Measurements from ENCODE around the gene CERK. TPM values are rescaled to one million over a fixed set of nuclear protein-coding genes. Genes with fewer than 3 reads are reported as not detected.
"Not testable (repeated sequence)": the region's sequence is repeated elsewhere in the genome, so short reads cannot be mapped to it uniquely, and the experiment has no call there.

CERK gene
- total and polyA plus RNA-seq, 7 experiments from 2014 or later: 40.4 to 138 (median 67.5) TPM

GRCh38 chr22:46651316-46651715, 86.7 kb downstream of the CERK start:
- Histone ChIP-seq H3K27ac (ENCODE audit: low read depth, low read length) (no peak overlapping the region), H3K4me1 (ENCODE audit: control insufficient read depth in 2 of 2, insufficient read depth in 2 of 2, low read length in 2 of 2) (no peaks in the 10 kb centered on the region), H3K27me3 (ENCODE audit: control insufficient read depth in 2 of 2, insufficient read depth in 2 of 2, low read length in 2 of 2) (no peaks in the 10 kb centered on the region), H3K9me3 (ENCODE audit: control insufficient read depth in 2 of 3, low read length in 3 of 3) (no peaks in the 10 kb centered on the region), H3K4me3 (ENCODE audit: low read length) (no peak overlapping the region), H3K36me3 (ENCODE audit: control insufficient read depth in 2 of 3, insufficient read depth in 3 of 3, low read length in 3 of 3) (no peaks in the 10 kb centered on the region)
- Mint-ChIP-seq H3K4me1 (peaks cover 9 to 26% (median 19%) of the 10 kb centered on the region in 7 donors), H3K27me3 (no peaks in the 10 kb centered on the region), H3K9me3 (peaks cover 0 to 8% (median 0%) of the 10 kb centered on the region in 11 donors), H3K36me3 (peaks cover 0 to 11% (median 3%) of the 10 kb centered on the region in 5 donors), H3K4me3 (no peak overlapping the region), H3K27ac (no peak overlapping the region)
- ChIA-PET POLR2A (no interaction called here), CTCF (interaction anchor here (0.8 kb wide), 1 partner anchor 95 kb away, joined by 3 read pairs; no protein-coding TSS in a partner anchor)
- ATAC-seq: no peak
- no peak for DNase-seq
- intact Hi-C loops (cut with micrococcal nuclease): no loop called here

- peaks cover 0 to 11% (median 3%) of the 10 kb centered on the region in 5 donors for H3K36me3 Mint-ChIP-seq
- peaks cover 9 to 26% (median 19%) of the 10 kb centered on the region in 7 donors for H3K4me1 Mint-ChIP-seq
- H3K4me3 Mint-ChIP-seq: no peak overlapping the region
- CTCF ChIA-PET: no interaction called here
- no peak for ATAC-seq
- H3K27ac ChIP-seq (ENCODE audit: low read depth, low read length): no peak overlapping the region
- intact Hi-C loops (cut with micrococcal nuclease): no loop called here
- no peak for DNase-seq
- no peaks in the 10 kb centered on the region for H3K4me1 ChIP-seq (ENCODE audit: control insufficient read depth in 2 of 2, insufficient read depth in 2 of 2, low read length in 2 of 2)
- H3K27me3 Mint-ChIP-seq: no peaks in the 10 kb centered on the region
- peak overlapping the region in 1 of 9 donors; percentile 23 for H3K27ac Mint-ChIP-seq
- H3K4me3 ChIP-seq (ENCODE audit: low read length): no peak overlapping the region
- no peaks in the 10 kb centered on the region for H3K9me3 ChIP-seq (ENCODE audit: control insufficient read depth in 2 of 3, low read length in 3 of 3)
- H3K36me3 ChIP-seq (ENCODE audit: control insufficient read depth in 2 of 3, insufficient read depth in 3 of 3, low read length in 3 of 3): no peaks in the 10 kb centered on the region
- POLR2A ChIA-PET: no interaction called here
- peaks cover 0 to 8% (median 0%) of the 10 kb centered on the region in 11 donors for H3K9me3 Mint-ChIP-seq
- H3K27me3 ChIP-seq (ENCODE audit: control insufficient read depth in 2 of 2, insufficient read depth in 2 of 2, low read length in 2 of 2): no peaks in the 10 kb centered on the region
These were observed 87.8 kb downstream of the CERK start for GRCh38 chr22:46650078-46650810.

GRCh38 chr22:46649141-46650077, 88.6 kb downstream of the CERK start:
- Mint-ChIP-seq H3K4me3 (no peak overlapping the region), H3K27me3 (no peaks in the 10 kb centered on the region), H3K9me3 (peaks cover 0 to 8% (median 0%) of the 10 kb centered on the region in 11 donors), H3K36me3 (peaks cover 0 to 11% (median 3%) of the 10 kb centered on the region in 5 donors), H3K27ac (no peak overlapping the region), H3K4me1 (peaks cover 9 to 24% (median 16%) of the 10 kb centered on the region in 7 donors)
- no peak for ATAC-seq
- POLR2A ChIA-PET: no interaction called here
- no peak for DNase-seq
- Histone ChIP-seq H3K9me3 (ENCODE audit: control insufficient read depth in 2 of 3, low read length in 3 of 3) (no peaks in the 10 kb centered on the region), H3K27me3 (ENCODE audit: control insufficient read depth in 2 of 2, insufficient read depth in 2 of 2, low read length in 2 of 2) (no peaks in the 10 kb centered on the region), H3K4me3 (ENCODE audit: low read length) (no peak overlapping the region), H3K27ac (ENCODE audit: low read depth, low read length) (no peak overlapping the region), H3K4me1 (ENCODE audit: control insufficient read depth in 2 of 2, insufficient read depth in 2 of 2, low read length in 2 of 2) (no peaks in the 10 kb centered on the region), H3K36me3 (ENCODE audit: control insufficient read depth in 2 of 3, insufficient read depth in 3 of 3, low read length in 3 of 3) (no peaks in the 10 kb centered on the region)
- intact Hi-C loops (cut with micrococcal nuclease): no loop called here
- CTCF ChIA-PET: no interaction called here

- H3K27me3 ChIP-seq (ENCODE audit: control insufficient read depth in 2 of 2, insufficient read depth in 2 of 2, low read length in 2 of 2); H3K27ac ChIP-seq (ENCODE audit: low read depth, low read length); H3K36me3 ChIP-seq (ENCODE audit: control insufficient read depth in 2 of 3, insufficient read depth in 3 of 3, low read length in 3 of 3); H3K27me3 Mint-ChIP-seq; CTCF ChIA-PET; DNase-seq; H3K4me3 Mint-ChIP-seq; H3K9me3 ChIP-seq (ENCODE audit: control insufficient read depth in 2 of 3, low read length in 3 of 3); ATAC-seq; H3K9me3 Mint-ChIP-seq; intact Hi-C loops (cut with micrococcal nuclease); H3K4me3 ChIP-seq (ENCODE audit: low read length); H3K27ac Mint-ChIP-seq; H3K4me1 ChIP-seq (ENCODE audit: control insufficient read depth in 2 of 2, insufficient read depth in 2 of 2, low read length in 2 of 2); POLR2A ChIA-PET: not testable (repeated sequence)
- Mint-ChIP-seq H3K36me3 (peaks cover 0 to 17% (median 13%) of the 10 kb centered on the region in 5 donors), H3K4me1 (peaks cover 10 to 26% (median 16%) of the 10 kb centered on the region in 7 donors)
These were observed 89.7 kb downstream of the CERK start for GRCh38 chr22:46648225-46648820.

- H3K4me1 ChIP-seq (ENCODE audit: control insufficient read depth in 2 of 2, insufficient read depth in 2 of 2, low read length in 2 of 2): no peaks in the 10 kb centered on the region
- ATAC-seq (no peak), DNase-seq (no peak)
- H3K4me3 ChIP-seq (ENCODE audit: low read length): no peak overlapping the region
- ChIA-PET CTCF (no interaction called here), POLR2A (no interaction called here)
- intact Hi-C loops (cut with micrococcal nuclease): no loop called here
- no peaks in the 10 kb centered on the region for H3K27me3 ChIP-seq (ENCODE audit: control insufficient read depth in 2 of 2, insufficient read depth in 2 of 2, low read length in 2 of 2)
- H3K27me3 Mint-ChIP-seq: no peaks in the 10 kb centered on the region
- H3K9me3 Mint-ChIP-seq: peaks cover 0 to 14% (median 0%) of the 10 kb centered on the region in 11 donors
- H3K36me3 ChIP-seq (ENCODE audit: control insufficient read depth in 2 of 3, insufficient read depth in 3 of 3, low read length in 3 of 3): no peaks in the 10 kb centered on the region
- H3K27ac ChIP-seq (ENCODE audit: low read depth, low read length): no peak overlapping the region
- H3K9me3 ChIP-seq (ENCODE audit: control insufficient read depth in 2 of 3, low read length in 3 of 3): no peaks in the 10 kb centered on the region
- peaks cover 0 to 23% (median 20%) of the 10 kb centered on the region in 5 donors for H3K36me3 Mint-ChIP-seq
- H3K4me1 Mint-ChIP-seq: peaks cover 0 to 17% (median 12%) of the 10 kb centered on the region in 7 donors
- peak overlapping the region in 1 of 9 donors; percentile 36 for H3K27ac Mint-ChIP-seq
- no peak overlapping the region for H3K4me3 Mint-ChIP-seq
These were observed 91.4 kb downstream of the CERK start for GRCh38 chr22:46646531-46647215.

- H3K27me3 Mint-ChIP-seq, CTCF ChIA-PET: not testable (repeated sequence)
- peak overlapping the region in 1 of 9 donors; percentile 19 for H3K27ac Mint-ChIP-seq
These were observed 95.1 kb downstream of the CERK start for GRCh38 chr22:46642840-46643480.

More at GRCh38 chr22:46642840-46643480, 95.1 kb downstream of the CERK start:
- H3K4me3 Mint-ChIP-seq; H3K4me3 ChIP-seq (ENCODE audit: low read length); H3K9me3 ChIP-seq (ENCODE audit: control insufficient read depth in 2 of 3, low read length in 3 of 3); intact Hi-C loops (cut with micrococcal nuclease); H3K36me3 ChIP-seq (ENCODE audit: control insufficient read depth in 2 of 3, insufficient read depth in 3 of 3, low read length in 3 of 3); H3K27ac ChIP-seq (ENCODE audit: low read depth, low read length); ATAC-seq; DNase-seq; H3K27me3 ChIP-seq (ENCODE audit: control insufficient read depth in 2 of 2, insufficient read depth in 2 of 2, low read length in 2 of 2); H3K4me1 ChIP-seq (ENCODE audit: control insufficient read depth in 2 of 2, insufficient read depth in 2 of 2, low read length in 2 of 2); H3K9me3 Mint-ChIP-seq: not testable (repeated sequence)
- peaks cover 3 to 14% (median 8%) of the 10 kb centered on the region in 7 donors for H3K4me1 Mint-ChIP-seq
- H3K36me3 Mint-ChIP-seq: peaks cover 0 to 23% (median 19%) of the 10 kb centered on the region in 5 donors
- POLR2A ChIA-PET: interaction anchor here (0.6 kb wide), 1 partner anchor 293 kb away, joined by 5 read pairs; no protein-coding TSS in a partner anchor

Data from naive thymus-derived CD4-positive, alpha-beta T cell (primary cell).